Measurements from ENCODE around the gene ARRB2.

GRCh38 chr17:4696437-4696805 is 14.0 kb upstream of the ARRB2 start:
- TF ChIP-seq CTCF (IDR thresholded peaks at IDR 0.05; ENCODE audit: low read length) (no peak), EZH2 (IDR thresholded peaks at IDR 0.05; ENCODE audit: borderline replicate concordance, low read length) (no peak)

All from OCI-LY1 (cell line).